Measurements from ENCODE around the gene MTHFD1L.

The MTHFD1L gene

GRCh38 chr6:151128763-151129370, 263.4 kb downstream of the MTHFD1L start:
- DNase-seq: no peak

GRCh38 chr6:151130329-151130728, 264.8 kb downstream of the MTHFD1L start:
- DNase-seq: no peak

- DNase-seq: no peak
Measured at GRCh38 chr6:151131324-151132007, 266.0 kb downstream of the MTHFD1L start.

- no peak for DNase-seq
Measured at GRCh38 chr6:151136141-151136755, 270.7 kb downstream of the MTHFD1L start.

GRCh38 chr6:151137542-151137941, 272.0 kb downstream of the MTHFD1L start:
- DNase-seq: no peak

GRCh38 chr6:151139524-151139923, 274.0 kb downstream of the MTHFD1L start:
- DNase-seq: no peak

GRCh38 chr6:151140767-151141166, 275.3 kb downstream of the MTHFD1L start:
- no peak for DNase-seq

- DNase-seq: no peak
Measured at GRCh38 chr6:151141685-151142084, 276.2 kb downstream of the MTHFD1L start.

GRCh38 chr6:151142676-151143075, 277.2 kb downstream of the MTHFD1L start:
- DNase-seq: no peak

GRCh38 chr6:151143337-151143736, 277.8 kb downstream of the MTHFD1L start:
- no peak for DNase-seq

- DNase-seq: no peak
Measured at GRCh38 chr6:151143806-151144205, 278.3 kb downstream of the MTHFD1L start.

GRCh38 chr6:151147118-151147832, 281.8 kb downstream of the MTHFD1L start:
- no peak for DNase-seq

GRCh38 chr6:151148111-151148510, 282.6 kb downstream of the MTHFD1L start:
- no peak for DNase-seq

- no peak for DNase-seq
Measured at GRCh38 chr6:151149793-151150192, 284.3 kb downstream of the MTHFD1L start.
